Measurements from ENCODE around the gene ABCA8.

ABCA8 gene

DNA sequence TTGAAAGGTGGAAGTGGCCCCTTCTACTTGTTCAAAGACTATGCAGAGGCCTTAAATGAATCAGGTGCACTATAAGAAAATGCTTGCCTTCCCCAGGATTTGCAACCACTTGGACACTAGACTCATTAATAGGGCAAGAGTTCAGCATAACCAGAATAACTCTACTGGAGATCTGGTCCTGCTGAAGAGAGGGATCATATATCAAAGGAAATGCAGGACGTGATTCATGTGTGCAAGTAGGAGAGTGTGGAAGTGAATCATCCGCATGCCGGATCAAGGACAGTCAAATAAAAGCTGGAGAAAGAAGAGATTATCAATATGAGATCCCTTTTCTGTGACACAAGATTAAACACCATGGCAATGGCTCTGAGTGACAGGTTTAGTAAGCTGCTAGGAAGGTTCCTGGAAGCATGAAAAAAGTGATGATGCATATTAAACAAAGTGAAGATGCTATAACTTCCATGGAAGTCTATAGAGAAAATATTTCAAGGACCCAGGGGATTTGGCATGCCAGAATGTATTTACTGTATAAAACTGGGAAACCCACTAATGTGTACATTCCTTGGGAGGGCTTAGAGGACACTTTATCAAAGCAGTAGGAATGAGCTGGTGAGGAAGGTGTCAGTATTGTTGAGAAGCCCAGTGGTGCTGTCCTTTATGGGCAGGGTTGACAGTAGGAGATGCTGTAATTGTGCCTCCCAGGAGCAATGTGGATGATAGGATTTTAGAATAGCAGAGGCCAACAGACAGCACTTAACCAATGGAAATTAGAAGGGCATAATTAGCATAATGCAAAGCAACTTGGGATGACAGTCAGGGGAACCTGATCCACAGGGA, 133.1 kb downstream of the ABCA8 start:
- DNase-seq = no peak

DNA sequence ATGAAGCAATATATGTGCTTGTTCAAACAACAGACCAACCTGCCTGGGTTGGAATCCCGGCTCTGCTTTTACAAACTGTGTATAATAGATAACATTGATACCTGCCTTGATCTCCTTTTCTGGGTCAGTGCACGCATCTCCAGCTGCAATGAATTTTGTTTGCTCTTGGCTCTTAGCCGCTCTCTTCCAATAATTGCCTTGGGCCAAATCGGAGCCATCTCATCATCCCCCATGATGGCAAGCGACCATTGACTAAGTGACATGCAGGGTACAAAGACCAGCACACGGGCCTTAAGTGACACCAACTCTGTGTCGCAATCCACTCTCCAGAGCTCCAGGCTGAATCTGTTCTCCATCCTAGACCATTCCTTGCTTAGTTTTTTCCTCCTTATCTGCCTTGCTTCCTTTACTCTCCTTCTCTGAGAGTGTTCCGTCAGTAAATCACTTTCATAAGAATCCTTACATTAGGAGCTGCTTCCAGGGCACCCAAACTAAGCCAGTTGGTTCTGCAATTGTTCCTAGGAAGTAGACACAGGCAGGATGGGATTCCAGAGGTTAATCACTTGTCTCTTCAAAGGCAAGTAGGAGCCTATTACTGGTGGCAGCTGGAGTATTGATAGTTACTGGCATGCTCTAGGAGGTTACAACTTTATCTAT, 134.2 kb downstream of the ABCA8 start:
- no peak for DNase-seq

GRCh38 chr17:68820476-68820824, 134.7 kb downstream of the ABCA8 start:
- no peak for DNase-seq

GRCh38 chr17:68819465-68819864, 135.7 kb downstream of the ABCA8 start:
- no peak for DNase-seq
